Pancreas (tissue), 10 donors: ENCODE measurements around the gene HEPHL1. TPM values are rescaled to one million over a fixed set of nuclear protein-coding genes. Genes with fewer than 3 reads are reported as not detected.
A peak's percentile ranks its signal among the peaks of the same experiment; 100 is the strongest.

Experiments
- ATAC-seq, 4 donors: fragments of 200-7000 bp; cut with Tn5 transposase; one replicate each; pipeline versions ENCODE4 v1.8.0 to v1.9.1; 2020; ENCODE audit warnings: mild to moderate bottlenecking in 4 of 4, moderate library complexity in 4 of 4
- DNase-seq, 6 donors: peaks; one replicate each; pipeline ENCODE4 v3.0.0-alpha.2; 2020
- FAIRE-seq: peaks from 2 replicates; lab custom pipeline; 2012; peaks lifted over from hg19 to GRCh38; lab: Jason Lieb, UNC
- H3K27ac ChIP-seq, 4 donors: fragments of 200-600 bp; sonication (generic); 1 replicate in 3 of 4; 2 replicates in 1 of 4; pipeline versions ENCODE4 v1.5.0 to v1.8.0; 2020
- H3K27me3 ChIP-seq, 4 donors: fragments of 200-600 bp; one replicate each; pipeline ENCODE4 v1.8.0; 2021
- H3K36me3 ChIP-seq, 3 donors: fragments of 200-600 bp; sonication (generic) in 1 of 3; one replicate each; pipeline versions ENCODE4 v1.5.0 to v1.8.0; 2020 to 2021
- H3K4me1 ChIP-seq, 3 donors: fragments of 200-600 bp; one replicate each; pipeline ENCODE4 v1.8.0; 2021
- H3K4me3 ChIP-seq, 4 donors: fragments of 200-600 bp; sonication (generic) in 2 of 4; one replicate each; pipeline versions ENCODE4 v1.5.0 to v1.8.0; 2020 to 2021
- H3K9me3 ChIP-seq, 4 donors: fragments of 200-600 bp; one replicate each; pipeline ENCODE4 v1.8.0; 2021
- WGBS, 2 donors: extraction: QIAGEN DNeasy Blood & Tissue Kit; methylation state at CpG; one replicate each; pipeline ENCODE4 v1.1.7; 2013; 5-methylcytosine and 5-hydroxymethylcytosine counted together
- intact Hi-C, 3 donors: fragments of 100-400 bp; cut with DNase I; formaldehyde crosslinking; loops; one replicate each; pipeline versions ENCODE4 v1.11.1 to v1.14.2; 2022
- polyA plus RNA-seq, 2 donors: library from polyadenylated mRNA; stranded (reverse); fragments of 200-250 nt; gene quantifications; one replicate each; pipeline ENCODE4 v1.2.3, GENCODE V29; 2013
- total RNA-seq, 6 donors: library from RNA; stranded (reverse); fragmentation: NEBNext Ultra II Directional in 4 of 6; extraction: Animal tissue kit (Norgen Biotek cat#: 25700) in 4 of 6; gene quantifications; one replicate each; pipeline versions ENCODE4 v1.2.1 to v1.2.4, GENCODE V29; 2021 to 2023
- TF ChIP-seq, protein P1 (sequence below), 4 donors: fragments of 200-600 bp; sonication (generic) in 3 of 4; IDR thresholded peaks; one replicate each; pipeline versions ENCODE4 v1.5.0 to v1.8.0; 2021; ENCODE audit warnings: antibody characterized with exemption in 4 of 4
- donor health status: healthy with polysubstance abuse.
- donor health status: DM: no; HTN: no; CAD: no; lungs with moderate emphysema.
- donor health status: DM: no; HTN: no; CAD: no.
- donor health status: control.
- donor health status: control.
- donor health status: Bipolar disorder and iron deficiency.
- donor health status: DM: yes; HTN: yes; CAD: no.
- donor health status: DM: no; HTN: no; CAD: no.
- donor health status: DM: no; HTN: no; CAD: no.
- donor health status: DM: yes; HTN: yes; CAD: no.

HEPHL1 gene
- total and polyA plus RNA-seq, 8 donors, result not detected

- Histone ChIP-seq H3K4me1 (peaks cover 4 to 10% (median 4%) of the 10 kb centered on the region in 3 donors), H3K36me3 (no peaks in the 10 kb centered on the region), H3K9me3 (no peaks in the 10 kb centered on the region), H3K4me3 (no peak overlapping the region), H3K27ac (no peak overlapping the region), H3K27me3 (no peaks in the 10 kb centered on the region)
- 83 to 88% methylated on average over 8 of the region's 8 CpGs for WGBS, 2 donors
- intact Hi-C loops, result no loop called here
- TF ChIP-seq, protein P1, sequence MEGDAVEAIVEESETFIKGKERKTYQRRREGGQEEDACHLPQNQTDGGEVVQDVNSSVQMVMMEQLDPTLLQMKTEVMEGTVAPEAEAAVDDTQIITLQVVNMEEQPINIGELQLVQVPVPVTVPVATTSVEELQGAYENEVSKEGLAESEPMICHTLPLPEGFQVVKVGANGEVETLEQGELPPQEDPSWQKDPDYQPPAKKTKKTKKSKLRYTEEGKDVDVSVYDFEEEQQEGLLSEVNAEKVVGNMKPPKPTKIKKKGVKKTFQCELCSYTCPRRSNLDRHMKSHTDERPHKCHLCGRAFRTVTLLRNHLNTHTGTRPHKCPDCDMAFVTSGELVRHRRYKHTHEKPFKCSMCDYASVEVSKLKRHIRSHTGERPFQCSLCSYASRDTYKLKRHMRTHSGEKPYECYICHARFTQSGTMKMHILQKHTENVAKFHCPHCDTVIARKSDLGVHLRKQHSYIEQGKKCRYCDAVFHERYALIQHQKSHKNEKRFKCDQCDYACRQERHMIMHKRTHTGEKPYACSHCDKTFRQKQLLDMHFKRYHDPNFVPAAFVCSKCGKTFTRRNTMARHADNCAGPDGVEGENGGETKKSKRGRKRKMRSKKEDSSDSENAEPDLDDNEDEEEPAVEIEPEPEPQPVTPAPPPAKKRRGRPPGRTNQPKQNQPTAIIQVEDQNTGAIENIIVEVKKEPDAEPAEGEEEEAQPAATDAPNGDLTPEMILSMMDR (IDR thresholded peaks at IDR 0.05), result no peak
- ATAC-seq (no peak), FAIRE-seq (no peak), DNase-seq (no peak)
These were observed 104.4 kb downstream of the HEPHL1 start for GRCh38 chr11:94125407-94126115.

DNA sequence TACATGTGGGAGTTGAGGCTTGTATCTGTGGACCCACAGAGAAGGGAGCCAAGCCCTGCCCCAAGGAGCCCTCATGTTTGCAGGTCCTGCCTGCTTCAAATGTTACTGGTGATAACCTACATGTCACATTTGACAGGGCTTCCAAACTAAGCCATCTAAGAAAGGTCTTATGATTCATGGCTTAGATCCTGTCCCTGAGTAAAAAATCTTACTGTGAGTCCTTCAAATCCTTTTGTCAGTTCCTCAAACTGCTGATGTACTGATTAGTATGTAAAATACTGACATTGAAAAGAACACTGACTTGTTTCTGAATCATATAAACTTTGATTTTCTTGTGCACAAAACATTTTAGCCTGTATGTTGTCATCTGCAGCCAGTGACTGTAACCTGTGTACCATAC is 106.5 kb downstream of the HEPHL1 start:
- Histone ChIP-seq H3K9me3 (no peaks in the 10 kb centered on the region), H3K27ac (peak overlapping the region in 3 of 4 donors; percentile 88 to 90 (median 89)), H3K36me3 (no peaks in the 10 kb centered on the region), H3K4me1 (peaks cover 4 to 15% (median 4%) of the 10 kb centered on the region in 3 donors), H3K4me3 (peak overlapping the region in 2 of 4 donors; percentile 80 to 89), H3K27me3 (no peaks in the 10 kb centered on the region)
- TF ChIP-seq, protein P1 (IDR thresholded peaks at IDR 0.05), result no peak
- DNase-seq, result no peak
- FAIRE-seq, result no peak
- ATAC-seq, result no peak
- intact Hi-C loops, result no loop called here

- Histone ChIP-seq H3K4me1 (peaks cover 4 to 15% (median 4%) of the 10 kb centered on the region in 3 donors), H3K27me3 (no peaks in the 10 kb centered on the region), H3K9me3 (no peaks in the 10 kb centered on the region), H3K27ac (peak overlapping the region; percentile 88 to 91 (median 90)), H3K4me3 (peak overlapping the region; percentile 74 to 89 (median 82)), H3K36me3 (no peaks in the 10 kb centered on the region)
- DNase-seq (peak in 3 of 6 donors; percentile 13 to 67 (median 32)), FAIRE-seq (no peak), ATAC-seq (peak; percentile 18 to 52 (median 46))
- TF ChIP-seq, protein P1 (IDR thresholded peaks at IDR 0.05), result no peak
- intact Hi-C loops, result no loop called here
- 0 to 1% methylated on average over 23 of the region's 23 CpGs for WGBS, 2 donors
These were observed 107.2 kb downstream of the HEPHL1 start for GRCh38 chr11:94128291-94128745.

GRCh38 chr11:94128746-94129511 is 107.8 kb downstream of the HEPHL1 start, which contains the start of gene PANX1:
PANX1 (plus strand) TSS chr11:94128841; CDS start chr11:94129313, 472 bp downstream.
- FAIRE-seq (no peak), ATAC-seq (peak; percentile 86 to 92 (median 88)), DNase-seq (peak; percentile 74 to 86 (median 78))
- H3K4me3 ChIP-seq, result peak within 1 kb of the TSS; percentile 74 to 89 (median 82)
- intact Hi-C loops, result no loop called here
- no peaks in the 10 kb centered on the region for H3K36me3 ChIP-seq
- no peaks in the 10 kb centered on the region for H3K9me3 ChIP-seq
- H3K27me3 ChIP-seq, result no peaks in the 10 kb centered on the region
- H3K4me1 ChIP-seq, result peaks cover 4 to 15% (median 4%) of the 10 kb centered on the region in 3 donors
- TF ChIP-seq, protein P1 (IDR thresholded peaks at IDR 0.05), result no peak
- 0 to 1% methylated on average over 87 to 92 of the region's 92 CpGs for WGBS, 2 donors
- H3K27ac ChIP-seq, result peak within 1 kb of the TSS; percentile 88 to 91 (median 90)
